Smooth muscle cell (in vitro differentiated cells): ENCODE results near the gene C22orf23. TPM values are rescaled to one million over a fixed set of nuclear protein-coding genes. Genes with fewer than 3 reads are reported as not detected.
A peak's percentile ranks its signal among the peaks of the same experiment; 100 is the strongest.

ENCODE experiments used
- DNase-seq: peaks from one replicate; lab custom pipeline; 2025; ENCODE audit not compliant: unreplicated experiment; lab: John Stamatoyannopoulos, UW
- H2AFZ ChIP-seq: fragments of 200-600 bp; sonication (generic); 2 replicates; pipeline ENCODE4 v1.6.0; 2016; ENCODE audit warnings: antibody characterized with exemption, low read depth, mild to moderate bottlenecking
- H3F3A ChIP-seq: fragments of 200-600 bp; sonication (generic); 2 replicates; pipeline ENCODE4 v1.6.0; 2017; ENCODE audit warnings: antibody characterized with exemption, low read depth
- H3K27ac ChIP-seq: fragments of 200-600 bp; sonication (generic); 2 replicates; pipeline ENCODE4 v1.5.1; 2016; ENCODE audit warnings: low read depth, mild to moderate bottlenecking
- H3K27me3 ChIP-seq: fragments of 200-600 bp; sonication (generic); 2 replicates; pipeline ENCODE4 v1.6.1; 2016; ENCODE audit warnings: low read depth, mild to moderate bottlenecking
- H3K36me3 ChIP-seq: fragments of 200-600 bp; sonication (generic); 2 replicates; pipeline ENCODE4 v1.5.1; 2016; ENCODE audit warnings: low read depth
- H3K4me1 ChIP-seq: fragments of 200-600 bp; sonication (generic); 2 replicates; pipeline ENCODE4 v1.5.1; 2016; ENCODE audit warnings: low read depth
- H3K4me2 ChIP-seq: fragments of 200-600 bp; sonication (generic); 2 replicates; pipeline ENCODE4 v1.6.0; 2016; ENCODE audit warnings: mild to moderate bottlenecking
- H3K4me3 ChIP-seq: fragments of 200-600 bp; sonication (generic); 2 replicates; pipeline ENCODE4 v1.5.1; 2016; ENCODE audit warnings: mild to moderate bottlenecking
- H3K79me2 ChIP-seq: fragments of 200-600 bp; sonication (generic); 2 replicates; pipeline ENCODE4 v1.6.0; 2016; ENCODE audit warnings: low read depth, mild to moderate bottlenecking
- H3K9ac ChIP-seq: fragments of 200-600 bp; sonication (generic); 2 replicates; pipeline ENCODE4 v1.6.0; 2016; ENCODE audit warnings: low read depth
- H3K9me3 ChIP-seq: fragments of 200-600 bp; sonication (generic); replicated peaks from 2 replicates; pipeline ENCODE4 v1.5.1; 2016; ENCODE audit warnings: low read depth
- H4K20me1 ChIP-seq: fragments of 200-600 bp; sonication (generic); 2 replicates; pipeline ENCODE4 v1.6.0; 2016; ENCODE audit warnings: low read depth
- WGBS: methylation state at CpG from one replicate; pipeline ENCODE4 v1.1.7; 2016; ENCODE audit warnings: low lambda C conversion rate; 5-methylcytosine and 5-hydroxymethylcytosine counted together
- polyA plus RNA-seq: library from polyadenylated mRNA; unstranded; fragments of >200 nt; fragmentation: Nextera tagmentation; extraction: Ambion mirVana; gene quantifications from 2 replicates; pipeline ENCODE4 v1.2.1, GENCODE V29; 2016
- total RNA-seq: library from RNA; depleted of rRNA; stranded (reverse); fragments of >200 nt; gene quantifications from 2 replicates; pipeline ENCODE4 v1.2.3, GENCODE V29; 2014
- TF ChIP-seq, protein P1 (sequence below): fragments of 200-600 bp; sonication (generic); IDR thresholded peaks from 2 replicates; pipeline ENCODE4 v1.5.1; 2017; ENCODE audit warnings: borderline replicate concordance, mild to moderate bottlenecking, antibody characterized with exemption; ENCODE audit not compliant: insufficient read depth, poor library complexity, severe bottlenecking

Gene C22orf23
- total RNA-seq (0.18 and 0.81 TPM in 2 replicates), polyA plus RNA-seq (1.0 and 2.4 TPM in 2 replicates)

DNA sequence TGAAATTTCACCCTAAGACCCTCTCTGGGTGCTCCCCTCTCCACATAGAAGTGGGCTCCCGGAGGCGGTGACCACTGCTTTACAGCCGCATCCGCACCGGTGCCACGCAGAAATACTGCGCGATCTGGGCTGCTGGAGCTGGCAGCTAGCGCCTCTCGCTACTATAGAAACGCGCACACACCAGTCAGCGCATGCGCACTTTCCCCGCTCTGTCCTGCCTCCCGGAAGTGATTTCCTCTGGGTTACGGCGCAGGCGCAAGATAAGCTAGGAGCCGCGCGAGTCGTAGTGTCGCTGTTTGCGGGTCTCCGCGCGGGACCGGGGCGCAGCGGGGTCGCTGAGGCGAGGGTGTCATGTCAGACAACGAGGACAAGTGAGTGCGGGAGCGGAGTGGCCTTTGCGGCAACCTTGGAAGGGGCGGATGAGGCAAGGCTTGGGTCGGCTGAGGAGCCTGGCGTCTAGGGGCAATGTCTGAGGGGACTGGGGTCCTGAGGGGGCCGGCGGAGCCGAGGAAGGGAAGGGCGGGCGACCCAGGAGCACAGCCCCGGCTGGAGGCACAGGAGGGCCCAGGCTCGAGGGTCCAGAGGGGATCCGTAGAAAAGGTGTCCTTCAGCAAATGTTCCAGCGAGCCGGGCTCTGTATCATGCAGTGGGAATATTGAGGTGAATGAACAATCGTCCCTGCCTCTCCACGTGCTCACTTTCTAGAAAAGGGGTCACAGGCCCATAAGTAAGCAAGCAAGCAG, at the start of gene C22orf23, which contains the start of gene POLR2F:
Gene C22orf23, minus strand, starts transcription at position 165 of the 743 bp plus-strand sequence. CDS start 452 bp downstream, outside the sequence.
Gene POLR2F, plus strand, starts transcription at position 263 of the 743 bp plus-strand sequence. Its CDS starts 89 bp downstream, at position 352.
- WGBS: under 1% methylated on average over 45 of the region's 52 CpGs
- Histone ChIP-seq H3K9ac (peak within 1 kb of the TSS; percentile 92), H3K79me2 (peaks cover 24% of the 10 kb centered on the region), H4K20me1 (no peaks in the 10 kb centered on the region), H3K4me2 (peak within 1 kb of the TSS; percentile 98), H3K4me1 (peaks cover 9% of the 10 kb centered on the region), H3K4me3 (peak within 1 kb of the TSS; percentile 89), H3K36me3 (no peaks in the 10 kb centered on the region), H3F3A (no peaks in the 10 kb centered on the region), H2AFZ (peak within 1 kb of the TSS; percentile 88), H3K27ac (peak within 1 kb of the TSS; percentile 60), H3K27me3 (no peaks in the 10 kb centered on the region), H3K9me3 (no peaks in the 10 kb centered on the region)
- peak; percentile 86 for DNase-seq
- TF ChIP-seq, protein P1, sequence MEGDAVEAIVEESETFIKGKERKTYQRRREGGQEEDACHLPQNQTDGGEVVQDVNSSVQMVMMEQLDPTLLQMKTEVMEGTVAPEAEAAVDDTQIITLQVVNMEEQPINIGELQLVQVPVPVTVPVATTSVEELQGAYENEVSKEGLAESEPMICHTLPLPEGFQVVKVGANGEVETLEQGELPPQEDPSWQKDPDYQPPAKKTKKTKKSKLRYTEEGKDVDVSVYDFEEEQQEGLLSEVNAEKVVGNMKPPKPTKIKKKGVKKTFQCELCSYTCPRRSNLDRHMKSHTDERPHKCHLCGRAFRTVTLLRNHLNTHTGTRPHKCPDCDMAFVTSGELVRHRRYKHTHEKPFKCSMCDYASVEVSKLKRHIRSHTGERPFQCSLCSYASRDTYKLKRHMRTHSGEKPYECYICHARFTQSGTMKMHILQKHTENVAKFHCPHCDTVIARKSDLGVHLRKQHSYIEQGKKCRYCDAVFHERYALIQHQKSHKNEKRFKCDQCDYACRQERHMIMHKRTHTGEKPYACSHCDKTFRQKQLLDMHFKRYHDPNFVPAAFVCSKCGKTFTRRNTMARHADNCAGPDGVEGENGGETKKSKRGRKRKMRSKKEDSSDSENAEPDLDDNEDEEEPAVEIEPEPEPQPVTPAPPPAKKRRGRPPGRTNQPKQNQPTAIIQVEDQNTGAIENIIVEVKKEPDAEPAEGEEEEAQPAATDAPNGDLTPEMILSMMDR: no peak

DNA sequence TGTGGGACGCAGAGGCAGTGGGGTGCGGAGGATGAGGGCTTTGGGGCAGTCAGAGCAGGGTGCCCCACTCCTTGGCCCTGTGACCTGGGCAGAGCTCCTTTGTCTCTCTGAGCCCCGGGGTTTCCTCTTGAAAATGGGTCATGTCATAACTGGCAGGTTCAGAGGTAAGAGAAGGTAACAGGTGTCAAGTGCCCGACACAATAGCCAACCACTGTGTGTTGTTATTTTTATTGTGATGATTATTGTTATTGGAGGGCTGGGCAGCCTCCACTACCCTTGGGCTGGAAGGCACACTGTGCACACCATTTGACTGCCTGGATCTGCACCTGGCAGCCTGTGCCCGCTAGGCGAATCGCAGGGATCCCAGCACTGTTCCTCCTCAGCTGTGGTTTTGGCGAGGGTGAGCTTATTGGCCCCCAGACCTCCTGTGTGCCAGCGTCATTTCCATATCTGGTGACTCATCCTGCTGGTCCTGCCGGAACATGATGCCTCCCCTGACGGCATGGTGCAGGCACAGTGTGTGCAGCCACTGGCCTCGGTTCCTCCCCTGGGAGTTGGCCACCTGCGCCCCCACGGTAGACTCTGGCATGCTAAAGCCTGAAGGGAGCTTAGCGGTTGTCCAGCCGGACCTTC, 46.4 kb upstream of the C22orf23 start:
- TF ChIP-seq, protein P1: no peak

DNA sequence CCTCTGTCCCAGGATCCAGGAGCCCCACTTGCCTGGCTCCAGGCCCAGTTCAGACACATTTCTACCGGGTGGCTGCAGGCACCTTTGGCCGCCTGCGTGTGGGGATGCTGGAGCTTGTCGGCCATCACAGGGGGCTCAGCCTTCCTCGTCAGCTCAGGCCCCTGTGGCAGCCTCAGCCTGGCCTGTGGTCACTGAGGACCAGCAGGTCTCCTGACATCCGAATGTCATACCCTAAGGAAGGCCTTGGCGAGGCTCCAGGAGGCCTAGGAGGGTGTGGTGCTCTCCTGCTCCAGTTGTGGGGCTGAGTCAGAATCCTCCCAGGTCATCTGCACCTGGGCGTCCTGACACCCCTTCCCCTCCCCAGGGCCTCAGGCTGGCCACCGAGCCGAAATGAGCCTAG, 45.8 kb upstream of the C22orf23 start:
- 88% methylated on average over 10 of the region's 10 CpGs for WGBS
- no peak for DNase-seq
- Histone ChIP-seq H2AFZ (no peak overlapping the region), H4K20me1 (no peaks in the 10 kb centered on the region), H3K36me3 (no peaks in the 10 kb centered on the region), H3K4me2 (no peak overlapping the region), H3K79me2 (no peaks in the 10 kb centered on the region), H3K27me3 (no peaks in the 10 kb centered on the region), H3K4me3 (no peak overlapping the region), H3K4me1 (peaks cover 7% of the 10 kb centered on the region), H3K9me3 (no peaks in the 10 kb centered on the region), H3K27ac (no peak overlapping the region), H3K9ac (no peak overlapping the region), H3F3A (no peaks in the 10 kb centered on the region)
- TF ChIP-seq, protein P1: no peak

More for the DNA sequence above, 46.4 kb upstream of the C22orf23 start:
- Histone ChIP-seq H3K4me2 (no peak overlapping the region), H3K4me3 (no peak overlapping the region), H3K79me2 (no peaks in the 10 kb centered on the region), H3K36me3 (no peaks in the 10 kb centered on the region), H2AFZ (no peak overlapping the region), H3K9ac (no peak overlapping the region), H3F3A (no peaks in the 10 kb centered on the region), H3K4me1 (peaks cover 7% of the 10 kb centered on the region), H3K27ac (no peak overlapping the region), H3K27me3 (no peaks in the 10 kb centered on the region), H3K9me3 (no peaks in the 10 kb centered on the region), H4K20me1 (no peaks in the 10 kb centered on the region)
- DNase-seq: no peak
- 70% methylated on average over 16 of the region's 16 CpGs for WGBS
